ENCODE measurements around the gene UBE2QL1. TPM values are rescaled to one million over a fixed set of nuclear protein-coding genes. Genes with fewer than 3 reads are reported as not detected.

The UBE2QL1 gene
- total RNA-seq, 4 donors from 2014 or later: 0.22 to 1.0 (median 0.50) TPM

GRCh38 chr5:6435356-6435755, 13.3 kb upstream of the UBE2QL1 start:
- Histone ChIP-seq H3K27me3 (no peaks in the 10 kb centered on the region), H3K36me3 (no peaks in the 10 kb centered on the region), H3K27ac (no peak overlapping the region), H3K4me3 (no peak overlapping the region), H3K9me3 (peaks cover 0 to 19% (median 1%) of the 10 kb centered on the region in 4 donors), H3K4me1 (no peaks in the 10 kb centered on the region)
- DNase-seq (ENCODE audit: low spot score in 2 of 2): no peak
- 30 to 41% methylated on average over 8 of the region's 8 CpGs for WGBS, 2 donors
- TF ChIP-seq POLR2A (IDR thresholded peaks at IDR 0.05) (no peak), EP300 (IDR thresholded peaks at IDR 0.05) (no peak), CTCF (IDR thresholded peaks at IDR 0.05) (no peak)

DNA sequence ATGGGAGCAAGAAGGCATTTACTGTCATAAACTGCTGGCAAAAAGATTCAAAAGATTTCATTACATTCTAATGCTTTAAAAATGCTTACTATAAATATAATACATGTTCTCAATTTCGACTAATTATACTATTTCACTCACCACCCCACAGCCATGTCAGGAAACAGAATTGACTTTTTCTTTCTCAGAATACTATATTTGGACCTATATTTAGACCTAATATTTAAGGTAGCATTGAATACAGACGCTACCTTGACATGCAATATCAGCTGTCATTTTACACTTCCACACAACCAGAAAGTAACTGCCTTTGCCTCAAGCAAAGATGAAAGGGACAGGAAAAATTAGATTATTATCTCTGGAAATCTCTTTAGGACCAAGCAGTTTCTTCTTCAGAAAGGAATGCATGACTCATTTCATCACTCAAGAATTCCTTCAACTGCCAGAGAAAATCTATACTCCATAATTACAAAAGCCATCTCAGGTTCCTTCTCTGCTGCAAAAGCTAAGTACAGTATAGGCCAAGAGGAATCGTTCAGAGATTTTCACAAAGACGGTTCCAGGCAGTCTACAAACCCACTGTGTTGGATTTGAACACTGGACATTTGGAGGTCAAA, 11.8 kb upstream of the UBE2QL1 start:
- no peak overlapping the region for H3K27ac ChIP-seq
- WGBS, 2 donors: 68 to 80% methylated on average over 4 of the region's 4 CpGs
- TF ChIP-seq POLR2A (IDR thresholded peaks at IDR 0.05): no peak
- TF ChIP-seq CTCF (IDR thresholded peaks at IDR 0.05): no peak
- TF ChIP-seq EP300 (IDR thresholded peaks at IDR 0.05): no peak
- no peak overlapping the region for H3K4me3 ChIP-seq
- DNase-seq (ENCODE audit: low spot score in 2 of 2): no peak
- H3K27me3 ChIP-seq: no peaks in the 10 kb centered on the region
- peaks cover 0 to 22% (median 1%) of the 10 kb centered on the region in 4 donors for H3K9me3 ChIP-seq
- H3K4me1 ChIP-seq: no peaks in the 10 kb centered on the region
- H3K36me3 ChIP-seq: no peaks in the 10 kb centered on the region

- no peak for DNase-seq (ENCODE audit: low spot score in 2 of 2)
- WGBS, 2 donors: 88 to 90% methylated on average over 5 of the region's 5 CpGs
- Histone ChIP-seq H3K36me3 (no peaks in the 10 kb centered on the region), H3K4me3 (no peak overlapping the region), H3K27ac (no peak overlapping the region), H3K9me3 (peaks cover 0 to 38% (median 1%) of the 10 kb centered on the region in 4 donors), H3K27me3 (no peaks in the 10 kb centered on the region), H3K4me1 (no peaks in the 10 kb centered on the region)
- TF ChIP-seq EP300 (IDR thresholded peaks at IDR 0.05) (no peak), POLR2A (IDR thresholded peaks at IDR 0.05) (no peak), CTCF (IDR thresholded peaks at IDR 0.05) (no peak)
These were observed 8.8 kb upstream of the UBE2QL1 start for GRCh38 chr5:6439588-6440550.

GRCh38 chr5:6442333-6442732, 6.3 kb upstream of the UBE2QL1 start:
- TF ChIP-seq POLR2A (IDR thresholded peaks at IDR 0.05): no peak
- TF ChIP-seq CTCF (IDR thresholded peaks at IDR 0.05): no peak
- no peak for TF ChIP-seq EP300 (IDR thresholded peaks at IDR 0.05)
- H3K9me3 ChIP-seq: peaks cover 0 to 38% (median 1%) of the 10 kb centered on the region in 4 donors
- 91 to 92% methylated on average over 2 of the region's 2 CpGs for WGBS, 2 donors

DNA sequence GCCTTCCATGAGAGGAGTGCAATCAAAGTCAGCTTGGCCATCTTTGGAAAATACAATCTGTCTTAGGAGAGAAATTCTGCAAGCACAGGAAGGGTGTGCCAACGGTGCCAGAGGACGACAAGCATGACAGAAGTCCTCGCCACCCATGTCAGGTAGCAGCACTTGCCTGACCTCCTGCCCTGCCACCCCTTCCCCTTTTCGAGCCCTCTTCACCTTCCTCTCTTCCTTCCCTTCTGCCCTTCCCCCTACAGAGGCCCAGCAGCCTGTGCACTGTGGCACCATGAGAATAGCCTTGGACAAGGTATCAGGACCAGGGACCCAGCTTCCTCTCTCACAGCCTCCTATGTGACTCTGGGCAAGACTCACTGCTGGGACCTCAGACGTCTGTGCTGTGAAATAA, 5.3 kb upstream of the UBE2QL1 start:
- Histone ChIP-seq H3K4me1 (no peaks in the 10 kb centered on the region), H3K27me3 (no peaks in the 10 kb centered on the region), H3K4me3 (no peak overlapping the region), H3K36me3 (no peaks in the 10 kb centered on the region), H3K9me3 (peaks cover 0 to 34% (median 1%) of the 10 kb centered on the region in 4 donors), H3K27ac (no peak overlapping the region)
- no peak for DNase-seq (ENCODE audit: low spot score in 2 of 2)
- no peak for TF ChIP-seq CTCF (IDR thresholded peaks at IDR 0.05)
- TF ChIP-seq EP300 (IDR thresholded peaks at IDR 0.05): no peak
- no peak for TF ChIP-seq POLR2A (IDR thresholded peaks at IDR 0.05)
- WGBS, 2 donors: 76 to 79% methylated on average over 5 of the region's 5 CpGs

More at GRCh38 chr5:6442333-6442732, 6.3 kb upstream of the UBE2QL1 start:
- Histone ChIP-seq H3K36me3 (no peaks in the 10 kb centered on the region), H3K27me3 (no peaks in the 10 kb centered on the region), H3K4me3 (no peak overlapping the region), H3K4me1 (no peaks in the 10 kb centered on the region), H3K27ac (no peak overlapping the region)
- no peak for DNase-seq (ENCODE audit: low spot score in 2 of 2)

All from tibial nerve (tissue), 4 donors.